CMK (cell line): ENCODE data around the gene OR5P2.
"Not testable (repeated sequence)": the region's sequence is repeated elsewhere in the genome, so short reads cannot be mapped to it uniquely, and the experiment has no call there.

Experiments used
- DNase-seq: peaks from one replicate; pipeline ENCODE4 v3.0.0-alpha.2; 2010; ENCODE audit warnings: low read depth

The OR5P2 gene

GRCh38 chr11:7796842-7797241 is at the start of gene OR5P2:
Gene OR5P2 (minus strand): TSS chr11:7796942. CDS start chr11:7796942, 0 bp downstream.
- no peak for DNase-seq

GRCh38 chr11:7846003-7846402 is 49.3 kb upstream of the OR5P2 start:
- no peak for DNase-seq

GRCh38 chr11:7844986-7845385 is 48.2 kb upstream of the OR5P2 start:
- no peak for DNase-seq

- DNase-seq: no peak
These were observed 47.8 kb upstream of the OR5P2 start for GRCh38 chr11:7844521-7844920.

- DNase-seq: no peak
These were observed 43.8 kb upstream of the OR5P2 start for GRCh38 chr11:7840578-7840977.

- DNase-seq: no peak
These were observed 36.8 kb upstream of the OR5P2 start for GRCh38 chr11:7833527-7833926.

- DNase-seq: no peak
These were observed 34.0 kb upstream of the OR5P2 start, which contains the start of gene OR5P3 for GRCh38 chr11:7830740-7831139. Gene OR5P3 (minus strand): TSS chr11:7830840.

- DNase-seq: no peak
These were observed 29.6 kb upstream of the OR5P2 start for GRCh38 chr11:7826324-7826723.

- DNase-seq: not testable (repeated sequence)
These were observed 23.7 kb upstream of the OR5P2 start for GRCh38 chr11:7820417-7820816.

- not testable (repeated sequence) for DNase-seq
These were observed 18.2 kb upstream of the OR5P2 start for GRCh38 chr11:7814897-7815296.

- DNase-seq: not testable (repeated sequence)
These were observed 13.6 kb upstream of the OR5P2 start for GRCh38 chr11:7810301-7810700.

- no peak for DNase-seq
These were observed 3.5 kb downstream of the OR5P2 start for GRCh38 chr11:7793233-7793632.

- no peak for DNase-seq
These were observed 9.5 kb downstream of the OR5P2 start for GRCh38 chr11:7787239-7787638.

- no peak for DNase-seq
These were observed 21.1 kb downstream of the OR5P2 start for GRCh38 chr11:7775689-7776088.

GRCh38 chr11:7764301-7764700 is 32.4 kb downstream of the OR5P2 start:
- DNase-seq: not testable (repeated sequence)

- DNase-seq: no peak
These were observed 37.7 kb downstream of the OR5P2 start for GRCh38 chr11:7759010-7759409.

- no peak for DNase-seq
These were observed 47.3 kb downstream of the OR5P2 start for GRCh38 chr11:7749456-7749855.
